A673 (cell line): ENCODE data around the gene SLC2A6. TPM values are rescaled to one million over a fixed set of nuclear protein-coding genes. Genes with fewer than 3 reads are reported as not detected.

Experiments
- BruUV-seq: library from RNA; stranded (reverse); fragments of 400-500 nt; replicated peaks from 2 replicates; lab custom pipeline; 2021; lab: Mats Ljungman, UMichigan
- CTCF ChIA-PET: fragments of 300-600 bp; sonication (Branson Sonifier 250); formaldehyde crosslinking; loops from one replicate; lab custom pipeline; 2022; ENCODE audit warnings: antibody characterized with exemption; lab: Charles Lee
- POLR2A ChIA-PET: fragments of 300-600 bp; sonication (Branson Sonifier 250); formaldehyde crosslinking; loops from one replicate; lab custom pipeline; 2022; ENCODE audit warnings: antibody characterized with exemption; ENCODE audit not compliant: low non-redundant PET; lab: Charles Lee
- DNase-seq: peaks from one replicate; pipeline ENCODE4 v3.0.0-alpha.2; 2015; ENCODE audit warnings: low spot score
- H3K27ac ChIP-seq: fragments of 200-600 bp; sonication (generic); 2 replicates; pipeline ENCODE4 v1.5.1; 2016; ENCODE audit warnings: mixed run types, low read depth, mild to moderate bottlenecking, mixed read lengths, antibody characterized with exemption, low read length; ENCODE audit not compliant: poor library complexity, severe bottlenecking
- H3K27me3 ChIP-seq: fragments of 200-600 bp; sonication (generic); replicated peaks from 2 replicates; pipeline ENCODE4 v1.6.1; 2017; ENCODE audit warnings: mixed run types, low read depth, mild to moderate bottlenecking, mixed read lengths, antibody characterized with exemption, low read length; ENCODE audit not compliant: insufficient read depth, poor library complexity
- H3K36me3 ChIP-seq: fragments of 200-600 bp; sonication (generic); 2 replicates; pipeline ENCODE4 v1.6.1; 2016; ENCODE audit warnings: mixed run types, mild to moderate bottlenecking, mixed read lengths, antibody characterized with exemption, low read length; ENCODE audit not compliant: insufficient read depth, poor library complexity, severe bottlenecking
- H3K4me1 ChIP-seq: fragments of 200-600 bp; sonication (generic); 2 replicates; pipeline ENCODE4 v1.6.1; 2017; ENCODE audit warnings: mixed run types, mild to moderate bottlenecking, mixed read lengths, antibody characterized with exemption, low read length; ENCODE audit not compliant: insufficient read depth, poor library complexity, severe bottlenecking
- H3K4me3 ChIP-seq: fragments of 200-600 bp; sonication (generic); 2 replicates; pipeline ENCODE4 v1.5.1; 2016; ENCODE audit warnings: low read depth, mixed run types, mild to moderate bottlenecking, mixed read lengths, low read length; ENCODE audit not compliant: poor library complexity, severe bottlenecking
- H3K9me3 ChIP-seq: fragments of 200-600 bp; sonication (generic); 2 replicates; pipeline ENCODE4 v1.6.1; 2016; ENCODE audit warnings: mixed run types, low read depth, mild to moderate bottlenecking, mixed read lengths, antibody characterized with exemption, low read length; ENCODE audit not compliant: poor library complexity, severe bottlenecking
- EZH2 ChIP-seq: fragments of 200-600 bp; sonication (generic); IDR thresholded peaks from 2 replicates; pipeline ENCODE4 v1.6.1; 2017; ENCODE audit warnings: borderline replicate concordance, low read depth, mild to moderate bottlenecking, mixed read lengths, antibody characterized with exemption, low read length; ENCODE audit not compliant: poor library complexity, severe bottlenecking
- intact Hi-C: fragments of 100-400 bp; cut with micrococcal nuclease; formaldehyde crosslinking; loops from one replicate; pipeline ENCODE4 v1.10.0; 2022; ENCODE audit not compliant: unreplicated experiment
- total RNA-seq: library from RNA; stranded (reverse); gene quantifications from 2 replicates; pipeline ENCODE4 v1.2.3, GENCODE V29; 2021
- TF ChIP-seq, protein P1 (sequence below): fragments of 300-800, 200-600 bp; sonication (generic); conservative IDR thresholded peaks from 2 replicates; pipeline ENCODE4 v1.5.1; 2017; ENCODE audit warnings: low read depth, mild to moderate bottlenecking, antibody characterized with exemption, low read length, moderate library complexity, mixed read lengths

Gene SLC2A6
- total RNA-seq, 1 experiment from 2014 or later, result 1.8 TPM

DNA sequence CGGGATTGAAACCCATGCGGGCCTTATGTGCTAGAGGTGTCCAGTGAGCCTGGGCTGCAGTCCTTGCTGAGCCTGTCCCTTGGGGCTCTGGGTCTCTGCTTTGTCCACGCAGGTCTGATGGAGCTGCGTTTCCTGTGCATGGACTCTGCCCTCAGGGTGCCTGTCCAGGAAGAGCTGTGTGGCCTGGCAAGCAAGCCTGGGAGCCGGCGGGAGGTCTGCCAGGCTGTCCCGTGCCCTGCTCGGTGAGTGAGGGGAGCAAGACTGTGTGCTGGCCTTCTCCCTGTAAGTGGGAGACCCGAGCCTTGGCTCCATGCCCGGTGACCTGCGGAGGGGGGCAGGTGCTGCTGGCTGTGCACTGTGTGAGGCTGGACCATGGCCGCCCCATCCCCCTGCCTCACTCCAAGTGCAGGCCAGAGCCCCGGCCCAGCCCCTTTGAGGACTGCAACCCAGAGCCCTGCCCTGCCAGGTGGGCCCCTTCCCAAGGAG is 30.4 kb downstream of the SLC2A6 start:
- intact Hi-C loops, result no loop called here
- no peaks in the 10 kb centered on the region for H3K4me1 ChIP-seq
- CTCF ChIA-PET, result no interaction called here

DNA sequence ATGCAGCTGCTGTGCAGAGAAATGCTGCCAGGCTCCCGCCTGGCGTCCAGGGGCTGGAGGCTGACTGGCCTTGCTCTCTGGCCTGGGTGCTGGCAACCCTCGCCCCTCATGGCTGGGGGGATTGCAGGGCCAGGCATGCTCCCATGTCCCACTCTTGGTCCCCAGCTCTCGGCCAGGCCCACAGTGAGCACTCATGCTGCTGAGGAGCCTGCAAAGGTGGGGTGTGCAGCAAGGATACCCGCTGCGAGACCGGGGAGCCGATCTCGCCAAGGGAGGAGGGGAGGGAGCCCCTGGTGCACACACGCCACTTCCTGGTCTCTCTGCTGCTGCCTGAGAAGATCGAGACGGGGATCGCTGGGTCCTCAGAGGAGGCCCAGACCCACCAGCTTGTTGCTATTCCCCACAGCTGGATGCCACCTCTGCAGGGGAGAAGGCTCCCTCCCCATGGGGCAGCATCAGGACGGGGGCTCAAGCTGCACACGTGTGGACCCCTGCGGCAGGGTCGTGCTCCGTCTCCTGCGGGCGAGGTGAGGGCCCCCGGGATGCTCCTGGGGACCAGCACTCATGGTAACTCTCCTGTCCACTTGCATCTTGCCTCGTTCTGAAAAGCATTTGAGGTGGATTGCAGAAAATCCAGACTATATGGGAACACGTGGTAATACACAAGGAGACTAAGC is 33.5 kb downstream of the SLC2A6 start:
- H3K4me1 ChIP-seq, result no peaks in the 10 kb centered on the region
- intact Hi-C loops, result no loop called here
- ChIA-PET POLR2A (no interaction called here), CTCF (interaction anchor here (0.6 kb wide), 1 partner anchor 294 kb away, joined by 3 read pairs; no protein-coding TSS in a partner anchor)
- no peak for DNase-seq
- H3K27me3 ChIP-seq, result no peaks in the 10 kb centered on the region
- no peak overlapping the region for H3K27ac ChIP-seq
- H3K9me3 ChIP-seq, result no peaks in the 10 kb centered on the region
- BruUV-seq, result no TSS peak
- no peak overlapping the region for H3K4me3 ChIP-seq
- TF ChIP-seq, protein P1, sequence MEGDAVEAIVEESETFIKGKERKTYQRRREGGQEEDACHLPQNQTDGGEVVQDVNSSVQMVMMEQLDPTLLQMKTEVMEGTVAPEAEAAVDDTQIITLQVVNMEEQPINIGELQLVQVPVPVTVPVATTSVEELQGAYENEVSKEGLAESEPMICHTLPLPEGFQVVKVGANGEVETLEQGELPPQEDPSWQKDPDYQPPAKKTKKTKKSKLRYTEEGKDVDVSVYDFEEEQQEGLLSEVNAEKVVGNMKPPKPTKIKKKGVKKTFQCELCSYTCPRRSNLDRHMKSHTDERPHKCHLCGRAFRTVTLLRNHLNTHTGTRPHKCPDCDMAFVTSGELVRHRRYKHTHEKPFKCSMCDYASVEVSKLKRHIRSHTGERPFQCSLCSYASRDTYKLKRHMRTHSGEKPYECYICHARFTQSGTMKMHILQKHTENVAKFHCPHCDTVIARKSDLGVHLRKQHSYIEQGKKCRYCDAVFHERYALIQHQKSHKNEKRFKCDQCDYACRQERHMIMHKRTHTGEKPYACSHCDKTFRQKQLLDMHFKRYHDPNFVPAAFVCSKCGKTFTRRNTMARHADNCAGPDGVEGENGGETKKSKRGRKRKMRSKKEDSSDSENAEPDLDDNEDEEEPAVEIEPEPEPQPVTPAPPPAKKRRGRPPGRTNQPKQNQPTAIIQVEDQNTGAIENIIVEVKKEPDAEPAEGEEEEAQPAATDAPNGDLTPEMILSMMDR, result no peak
- TF ChIP-seq EZH2, result no peak
- no peaks in the 10 kb centered on the region for H3K36me3 ChIP-seq

More for the DNA sequence above, 30.4 kb downstream of the SLC2A6 start:
- no peak for TF ChIP-seq EZH2
- TF ChIP-seq, protein P1, result no peak
- Histone ChIP-seq H3K4me3 (no peak overlapping the region), H3K9me3 (no peaks in the 10 kb centered on the region), H3K27me3 (no peaks in the 10 kb centered on the region), H3K27ac (no peak overlapping the region), H3K36me3 (no peaks in the 10 kb centered on the region)
- no TSS peak for BruUV-seq
- DNase-seq, result no peak
- POLR2A ChIA-PET, result no interaction called here

DNA sequence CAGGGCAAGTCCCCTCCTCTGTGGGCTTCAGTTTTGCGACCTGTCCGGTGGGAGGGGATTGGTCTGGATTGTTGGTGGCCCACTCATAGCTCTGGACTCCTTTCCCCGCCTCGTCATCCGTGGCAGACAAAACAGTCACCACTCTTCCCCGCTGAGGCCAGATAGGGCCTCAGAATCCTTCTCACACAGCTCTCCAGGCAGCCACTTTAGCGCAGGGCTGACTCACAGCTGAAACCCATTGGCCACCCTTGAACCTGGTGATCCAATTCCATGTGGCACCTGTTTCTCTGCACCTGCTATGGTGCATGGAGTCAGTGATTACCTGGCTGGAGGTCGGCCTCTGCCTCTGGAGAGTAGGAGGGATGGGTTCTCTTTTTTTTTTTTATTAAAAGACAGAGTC is 34.9 kb downstream of the SLC2A6 start:
- no peak for DNase-seq
- TF ChIP-seq, protein P1, result no peak
- no peak for TF ChIP-seq EZH2
- Histone ChIP-seq H3K27ac (no peak overlapping the region), H3K4me1 (no peaks in the 10 kb centered on the region), H3K27me3 (no peaks in the 10 kb centered on the region), H3K36me3 (no peaks in the 10 kb centered on the region), H3K9me3 (no peaks in the 10 kb centered on the region), H3K4me3 (no peak overlapping the region)
- CTCF ChIA-PET, result interaction anchor here (0.7 kb wide), 1 partner anchor 11 kb away, joined by 5 read pairs; no protein-coding TSS in a partner anchor
- intact Hi-C loops, result no loop called here
- BruUV-seq, result no TSS peak
- POLR2A ChIA-PET, result no interaction called here
